GM18519 (cell line): ENCODE measurements around the gene FREM1.

Experiments
- ATAC-seq: cut with Tn5 transposase; IDR thresholded peaks from one replicate; pipeline ENCODE4 v1.9.1; 2021; ENCODE audit warnings: mild to moderate bottlenecking, moderate library complexity; ENCODE audit not compliant: unreplicated experiment, low FRiP score

FREM1 gene

GRCh38 chr9:14913366-14913765 is 3.1 kb upstream of the FREM1 start:
- no peak for ATAC-seq

DNA sequence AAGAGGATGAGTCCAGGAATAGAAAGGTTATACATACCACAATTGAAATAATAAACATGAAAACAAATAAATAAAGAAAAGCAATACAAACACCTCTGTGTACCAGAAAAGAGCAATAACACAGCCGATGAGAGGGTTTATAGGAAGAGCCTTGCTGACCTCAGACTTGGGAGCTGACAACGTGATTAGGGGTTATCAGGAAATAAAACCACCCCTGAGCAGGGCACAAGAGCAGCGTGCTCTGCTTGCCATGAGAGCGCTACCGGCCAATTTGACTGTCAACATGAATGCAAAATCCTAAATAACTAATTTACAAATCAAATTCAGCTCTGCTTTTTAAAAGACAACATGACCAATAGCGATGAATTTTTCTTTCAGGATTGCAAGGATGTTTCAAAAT is 2.6 kb upstream of the FREM1 start:
- ATAC-seq = no peak

DNA sequence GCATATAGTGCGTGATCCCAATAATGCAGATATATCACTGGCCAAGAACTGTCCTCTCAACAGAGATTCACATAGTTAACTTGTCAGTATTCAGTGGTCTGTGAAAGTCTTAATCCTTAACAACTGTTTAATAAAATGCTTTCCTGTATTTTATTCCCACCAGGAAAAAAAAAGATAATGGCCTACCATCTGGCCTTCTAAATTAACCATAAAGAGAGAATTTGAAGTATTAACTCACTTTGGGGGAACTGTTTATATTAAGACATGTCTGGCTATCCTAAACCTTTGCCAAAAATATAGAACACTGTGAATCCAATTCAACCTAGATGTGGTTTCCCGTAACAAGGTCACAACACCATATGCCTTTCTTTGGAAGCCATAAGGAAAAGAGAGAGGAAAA is 818 bp upstream of the FREM1 start:
- ATAC-seq = no peak

GRCh38 chr9:14909601-14909960 is 647 bp downstream of the FREM1 start:
- ATAC-seq = no peak

- ATAC-seq = no peak
Measured at GRCh38 chr9:14909181-14909580, 1.0 kb downstream of the FREM1 start.

DNA sequence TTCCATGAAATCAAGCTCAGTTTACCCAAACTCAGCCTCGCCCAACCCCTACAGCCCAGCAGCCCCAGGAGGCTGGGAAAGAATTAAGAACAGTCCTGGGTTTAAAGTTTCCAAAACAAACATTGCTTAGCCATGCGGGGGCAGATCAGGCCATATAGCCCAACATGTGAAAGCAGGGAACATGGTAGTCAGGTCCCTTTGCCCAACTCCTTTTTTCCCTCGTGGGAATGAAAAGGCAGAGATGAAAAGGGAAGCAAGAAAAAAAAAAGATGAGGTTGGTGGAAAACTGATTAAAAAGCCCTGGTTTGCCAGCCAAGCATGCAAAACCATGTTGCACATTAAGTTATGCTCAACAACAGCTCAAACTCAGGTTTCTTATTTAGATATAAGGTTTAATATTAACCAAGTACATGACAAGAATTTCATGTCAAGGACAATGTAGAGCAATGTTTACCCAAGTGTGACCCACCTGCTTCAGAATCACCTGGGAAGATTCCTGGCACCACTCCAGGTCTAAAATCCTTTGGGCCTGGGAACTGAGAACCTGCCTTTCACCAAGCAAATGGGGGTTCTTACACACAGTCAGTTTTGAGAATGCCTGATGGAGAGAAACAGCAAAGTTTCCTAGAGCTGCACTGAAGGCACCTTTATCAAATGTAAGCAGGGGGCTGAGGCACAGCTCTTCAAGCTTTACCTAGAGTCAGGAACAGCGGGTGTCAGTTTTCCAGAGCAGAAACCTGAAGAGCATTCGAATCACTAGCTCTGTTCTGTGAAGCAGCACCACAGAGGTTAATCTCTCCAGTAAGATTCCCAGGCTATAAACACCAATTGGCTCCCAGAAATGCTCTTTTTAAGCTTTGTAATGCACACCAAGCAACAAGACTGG is 1.7 kb downstream of the FREM1 start:
- ATAC-seq = no peak

DNA sequence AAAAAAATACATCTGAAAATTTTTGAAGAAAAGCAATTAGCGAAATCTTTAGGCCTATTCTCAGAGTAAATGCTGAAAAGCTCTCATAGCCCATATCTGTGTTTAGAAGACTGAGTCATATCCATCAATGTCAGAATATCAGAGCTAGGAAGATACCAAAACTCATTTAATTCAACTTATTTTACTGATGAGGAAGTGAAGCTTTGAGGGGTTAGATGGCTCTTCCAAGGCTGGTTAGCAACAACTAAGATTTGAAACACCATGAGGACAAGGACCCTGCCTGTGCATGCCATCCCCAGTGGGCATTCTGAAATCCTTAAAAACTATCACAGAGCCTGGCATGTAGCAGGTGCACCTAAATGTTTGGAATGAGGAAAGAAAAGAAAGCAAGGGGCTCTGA is 2.5 kb downstream of the FREM1 start:
- ATAC-seq = no peak

DNA sequence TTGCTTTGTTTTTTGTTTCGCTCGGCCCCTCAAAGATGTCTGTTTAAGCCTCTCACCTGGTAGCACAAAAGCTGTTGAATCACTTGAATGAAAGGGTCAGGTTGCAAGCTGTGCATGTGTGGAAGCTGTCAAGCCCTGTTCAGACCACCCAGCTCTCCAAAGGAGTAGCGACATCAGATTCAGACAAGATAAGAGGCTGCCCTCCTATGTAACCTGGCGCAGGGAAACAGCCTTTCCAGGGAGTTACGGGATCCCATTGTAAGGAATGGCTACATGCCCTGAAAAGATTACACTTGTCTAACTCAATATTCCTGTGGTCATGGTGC is 2.9 kb downstream of the FREM1 start:
- no peak for ATAC-seq

- ATAC-seq = no peak
Measured at GRCh38 chr9:14906644-14907359, 3.4 kb downstream of the FREM1 start.

DNA sequence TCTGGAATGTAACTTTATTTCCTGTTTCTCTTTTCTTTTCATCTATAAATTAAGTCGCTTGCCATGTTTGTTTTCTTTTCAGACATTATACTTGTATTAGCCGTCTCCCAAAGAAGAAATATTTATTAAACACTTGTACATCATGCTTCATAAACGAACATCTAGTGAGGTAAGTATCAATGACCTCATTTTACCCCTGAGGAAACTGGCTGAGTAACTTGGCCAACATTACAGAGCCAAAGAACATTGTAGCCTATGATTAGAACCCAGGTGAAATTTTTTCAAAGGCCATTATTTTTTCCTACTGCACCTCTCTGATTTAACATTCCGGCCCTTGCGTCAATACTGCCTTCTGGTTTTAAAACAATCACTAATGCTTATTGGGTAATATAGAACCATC is 4.2 kb downstream of the FREM1 start:
- no peak for ATAC-seq

DNA sequence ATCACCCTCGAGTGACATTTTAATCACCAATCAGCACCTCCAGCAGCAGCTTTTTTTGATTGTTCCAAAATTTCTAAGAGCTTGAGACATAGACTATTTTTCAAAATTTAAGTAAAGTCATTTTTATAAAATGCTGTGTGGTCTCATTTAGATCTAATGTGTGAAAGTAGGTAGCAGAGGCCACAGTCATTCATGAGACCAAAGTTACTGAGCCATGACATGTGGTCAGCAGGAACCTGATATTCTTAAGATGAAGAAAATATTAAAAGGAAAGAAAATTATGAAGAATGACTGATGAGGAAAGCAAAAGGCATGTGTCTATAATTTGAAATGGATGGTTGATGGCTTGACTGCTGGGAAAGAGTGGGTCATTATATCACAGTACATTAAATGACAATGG is 7.2 kb downstream of the FREM1 start:
- no peak for ATAC-seq

DNA sequence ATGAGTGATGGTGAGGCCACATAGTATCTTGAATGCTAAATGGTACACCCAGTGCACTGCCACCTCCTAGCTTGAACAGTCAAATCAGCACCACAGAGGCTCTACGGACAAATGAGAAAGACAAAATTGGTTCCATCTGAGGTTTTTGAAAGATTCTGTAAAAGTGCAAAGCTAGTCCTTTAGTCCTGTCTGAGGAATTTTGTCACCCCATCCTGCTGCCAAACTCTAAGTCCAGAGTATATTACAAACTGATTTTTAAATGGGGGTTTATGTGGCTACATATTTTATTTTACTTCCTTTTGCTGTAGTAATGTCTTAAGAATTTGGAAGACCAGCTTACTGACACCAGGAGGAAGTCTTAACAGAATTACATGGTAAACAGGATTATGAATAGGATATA is 7.7 kb downstream of the FREM1 start:
- no peak for ATAC-seq

DNA sequence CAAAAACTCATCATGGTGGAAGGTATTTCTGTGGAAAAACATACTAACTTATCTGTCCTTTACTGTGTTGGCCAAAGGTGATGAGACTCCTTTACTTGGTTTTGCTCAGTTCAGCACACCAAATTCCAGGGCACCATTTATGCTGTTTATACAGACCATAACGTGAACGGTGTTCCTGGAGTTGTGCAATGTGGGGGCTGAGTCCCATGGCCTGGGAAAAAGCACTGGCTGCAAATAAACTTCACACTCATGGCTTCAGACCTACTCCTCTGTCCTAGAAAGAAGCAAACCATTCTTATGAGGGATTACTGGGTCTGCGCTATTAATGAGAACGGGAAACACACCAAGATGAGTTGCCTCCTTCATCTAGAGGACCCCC is 10.4 kb downstream of the FREM1 start:
- ATAC-seq = no peak

DNA sequence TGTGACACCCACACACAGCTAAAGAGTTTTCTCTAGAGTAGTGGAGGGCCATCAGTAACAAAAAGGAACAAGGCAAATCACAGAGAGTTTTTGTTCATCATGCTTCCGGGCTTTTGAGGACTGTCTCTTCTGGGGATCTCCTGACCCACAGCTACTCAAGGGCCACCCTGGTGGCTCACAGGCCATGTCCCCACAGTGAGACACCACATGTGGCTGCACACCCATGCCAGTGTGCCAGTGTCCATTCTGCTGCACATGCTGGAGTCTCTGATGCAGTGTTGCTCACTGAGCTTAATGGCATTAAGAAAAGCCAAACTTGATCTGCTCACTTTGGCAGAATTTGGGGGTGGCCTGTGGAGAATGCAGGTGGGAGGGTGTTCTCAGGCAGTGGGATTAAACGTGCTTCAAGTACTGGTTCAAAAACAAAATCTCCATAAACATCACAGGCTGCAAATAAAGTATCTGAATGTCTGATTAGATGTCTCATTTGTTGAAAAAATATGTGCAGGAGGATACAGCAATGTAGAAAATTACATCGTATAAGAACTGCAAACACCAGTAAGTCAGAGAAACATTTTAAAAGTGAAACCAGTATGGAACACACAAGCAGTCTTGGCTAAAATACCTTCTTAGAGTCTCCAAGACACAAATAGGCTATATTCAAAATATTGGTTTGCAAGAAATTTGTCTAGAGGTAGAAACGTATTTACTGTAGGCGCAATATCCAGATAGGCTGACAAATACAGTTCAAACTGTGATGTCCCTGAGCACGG is 11.0 kb downstream of the FREM1 start:
- ATAC-seq = no peak

DNA sequence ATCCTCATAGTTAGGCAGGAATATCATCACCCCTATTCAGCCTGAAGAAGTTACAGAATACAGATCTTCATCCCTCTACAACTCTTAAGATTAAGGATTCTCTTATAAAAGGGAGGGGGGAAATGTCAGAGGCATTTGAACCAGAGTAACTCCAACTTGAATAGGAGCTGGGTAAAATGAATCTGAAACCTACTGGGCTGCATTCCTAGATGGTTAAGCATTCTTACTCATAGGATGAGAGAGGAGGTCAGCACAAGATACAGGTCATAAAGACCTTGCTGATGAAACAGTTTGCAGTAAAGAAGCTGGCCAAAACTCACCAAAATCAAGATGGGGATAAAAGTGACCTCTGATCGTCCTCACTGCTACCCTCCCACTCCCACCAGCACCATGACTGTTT is 14.4 kb downstream of the FREM1 start:
- ATAC-seq = no peak

DNA sequence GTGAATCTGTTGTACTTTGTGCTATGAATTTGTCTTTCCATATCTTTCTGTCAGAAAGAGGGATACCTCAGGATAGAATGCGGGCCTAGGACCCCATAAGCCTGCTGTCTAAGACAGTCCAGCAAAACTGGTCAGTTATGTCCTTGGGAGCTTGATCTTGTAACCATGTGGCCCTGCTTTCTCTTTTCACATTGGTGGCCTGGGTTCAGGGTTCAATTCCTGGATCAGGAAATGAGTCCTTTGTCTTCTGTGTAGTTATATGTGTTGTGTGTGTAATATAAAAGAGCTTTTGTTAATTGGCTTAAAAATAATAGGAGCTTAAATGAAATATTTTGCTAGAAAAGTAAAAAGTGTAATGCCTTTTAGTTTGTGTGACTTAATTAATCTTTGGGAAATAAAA is 16.9 kb downstream of the FREM1 start:
- ATAC-seq = no peak

DNA sequence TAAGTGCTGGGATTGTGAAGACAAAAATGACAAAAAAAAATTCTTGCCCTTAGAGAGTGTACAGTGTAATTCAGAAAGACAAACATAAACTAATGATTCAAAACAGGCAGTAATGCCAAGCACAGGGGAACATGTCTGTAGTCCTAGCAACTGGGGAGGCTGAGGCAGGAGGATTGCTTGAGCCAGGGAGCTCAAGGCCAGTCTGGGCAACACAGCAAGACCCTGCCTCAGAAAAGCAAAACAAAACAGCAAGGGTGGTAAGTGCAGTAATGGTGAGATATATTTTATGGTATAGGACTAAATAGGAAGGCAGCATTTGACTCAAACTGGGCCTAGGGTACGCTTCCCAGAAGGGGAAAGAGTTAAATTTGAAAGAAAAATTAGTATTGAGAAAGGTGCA is 18.9 kb downstream of the FREM1 start:
- ATAC-seq = no peak

GRCh38 chr9:14889451-14889850 is 20.8 kb downstream of the FREM1 start:
- ATAC-seq = no peak

DNA sequence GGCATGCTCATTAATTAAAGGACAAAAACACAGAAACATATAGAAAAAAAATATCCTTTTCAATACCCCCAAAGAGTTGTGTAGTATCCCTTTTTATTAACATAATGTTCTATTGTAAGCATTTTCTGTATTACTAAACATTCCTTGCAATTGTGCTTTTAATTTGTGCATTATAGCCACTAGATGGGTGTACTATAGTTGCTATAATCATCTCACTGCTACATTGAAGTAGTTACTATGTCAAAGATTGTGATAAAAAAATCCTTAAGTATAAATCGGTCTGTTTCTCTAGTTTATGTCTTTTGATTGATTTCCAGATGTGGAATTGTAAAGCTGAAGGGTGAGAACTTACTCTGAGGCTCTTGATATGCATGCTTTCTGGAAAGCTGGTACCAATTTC is 21.4 kb downstream of the FREM1 start:
- ATAC-seq = no peak

- ATAC-seq = no peak
Measured at GRCh38 chr9:14888272-14888671, 22.0 kb downstream of the FREM1 start.

GRCh38 chr9:14887149-14887548 is 23.1 kb downstream of the FREM1 start:
- no peak for ATAC-seq
